HG02884 (cell line): Measurements from ENCODE around the gene TAF11L8.
"Not testable (repeated sequence)": the region's sequence is repeated elsewhere in the genome, so short reads cannot be mapped to it uniquely, and the experiment has no call there.

Source experiments
- ATAC-seq: cut with Tn5 transposase; IDR thresholded peaks from one replicate; pipeline ENCODE4 v1.9.1; 2021; ENCODE audit warnings: mild to moderate bottlenecking, moderate library complexity; ENCODE audit not compliant: unreplicated experiment

The TAF11L8 gene

DNA sequence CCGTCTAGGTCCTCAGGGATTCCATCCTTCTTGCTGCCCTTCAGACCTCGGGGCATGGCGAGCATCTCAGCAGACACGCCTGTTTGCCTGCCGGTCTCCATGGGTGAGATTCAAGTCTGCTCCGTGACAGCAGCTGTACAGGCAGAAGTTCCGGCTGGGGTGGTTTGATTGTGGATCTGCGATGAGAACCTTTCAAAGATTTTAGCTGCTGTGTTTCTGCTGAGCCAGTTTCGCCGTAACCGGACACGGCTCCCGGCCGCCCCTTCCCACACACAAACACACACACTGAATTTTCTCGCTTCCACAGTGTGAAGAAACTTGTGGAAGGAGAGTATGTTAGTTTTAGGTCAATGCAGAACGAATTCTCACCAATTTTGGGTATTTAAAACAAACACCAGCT lies at the start of gene TAF11L8:
Gene TAF11L8, minus strand, starts transcription at position 101 of the 400 bp plus-strand sequence.
- ATAC-seq, result not testable (repeated sequence)

DNA sequence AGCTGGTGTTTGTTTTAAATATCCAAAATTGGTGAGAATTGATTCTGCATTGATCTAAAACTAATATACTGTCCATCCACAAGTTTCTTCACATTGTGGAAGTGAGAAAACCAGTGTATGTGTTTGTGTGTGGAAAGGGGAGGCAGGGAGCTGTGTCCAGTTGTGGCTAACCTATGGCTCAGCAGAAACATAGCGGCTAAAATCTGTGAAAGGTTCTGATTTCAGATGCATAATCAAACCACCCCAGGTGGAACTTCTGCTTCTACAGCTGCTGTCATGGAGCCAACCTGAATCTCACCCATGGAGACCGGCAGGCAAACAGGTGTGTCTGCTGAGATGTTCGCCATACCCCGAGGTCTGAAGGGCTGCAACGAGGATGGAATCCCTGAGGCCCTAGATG lies 43.4 kb upstream of the TAF11L8 start, which contains the start of gene TAF11L14:
Gene TAF11L14, plus strand, starts transcription at position 301 of the 400 bp plus-strand sequence.
- no peak for ATAC-seq

DNA sequence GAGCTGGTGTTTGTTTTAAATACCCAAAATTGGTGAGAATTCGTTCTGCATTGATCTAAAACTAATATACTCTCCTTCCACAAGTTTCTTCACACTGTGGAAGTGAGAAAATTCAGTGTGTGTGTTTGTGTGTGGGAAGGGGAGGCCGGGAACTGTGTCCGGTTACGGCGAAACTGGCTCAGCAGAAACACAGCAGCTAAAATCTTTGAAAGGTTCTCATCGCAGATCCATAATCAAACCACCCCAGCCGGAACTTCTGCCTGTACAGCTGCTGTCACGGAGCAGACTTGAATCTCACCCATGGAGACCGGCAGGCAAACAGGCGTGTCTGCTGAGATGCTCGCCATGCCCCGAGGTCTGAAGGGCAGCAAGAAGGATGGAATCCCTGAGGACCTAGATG lies 41.0 kb upstream of the TAF11L8 start, which contains the start of gene TAF11L13:
Gene TAF11L13, plus strand, starts transcription at position 301 of the 400 bp plus-strand sequence.
- ATAC-seq, result not testable (repeated sequence)

DNA sequence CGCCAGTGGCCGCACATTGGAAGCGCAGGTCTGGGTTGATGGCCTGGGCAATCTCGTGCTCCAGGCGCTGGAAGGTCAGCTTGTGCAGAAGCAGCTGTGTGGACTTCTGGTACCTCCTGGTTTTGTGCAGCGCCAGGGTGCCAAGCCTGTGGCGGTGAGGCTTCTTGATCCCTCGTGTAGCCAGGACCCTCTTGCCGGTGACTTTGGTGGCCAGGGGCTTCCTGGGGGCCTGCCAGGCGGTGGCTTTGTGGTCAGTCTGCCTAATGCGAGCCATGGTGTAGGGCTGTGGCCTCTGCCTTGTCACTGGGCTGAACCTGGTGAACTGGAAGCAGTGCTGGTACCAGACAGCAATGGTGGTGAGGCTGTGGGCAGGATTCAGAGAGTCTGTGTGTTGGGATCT lies 34.9 kb upstream of the TAF11L8 start:
- ATAC-seq, result no peak

DNA sequence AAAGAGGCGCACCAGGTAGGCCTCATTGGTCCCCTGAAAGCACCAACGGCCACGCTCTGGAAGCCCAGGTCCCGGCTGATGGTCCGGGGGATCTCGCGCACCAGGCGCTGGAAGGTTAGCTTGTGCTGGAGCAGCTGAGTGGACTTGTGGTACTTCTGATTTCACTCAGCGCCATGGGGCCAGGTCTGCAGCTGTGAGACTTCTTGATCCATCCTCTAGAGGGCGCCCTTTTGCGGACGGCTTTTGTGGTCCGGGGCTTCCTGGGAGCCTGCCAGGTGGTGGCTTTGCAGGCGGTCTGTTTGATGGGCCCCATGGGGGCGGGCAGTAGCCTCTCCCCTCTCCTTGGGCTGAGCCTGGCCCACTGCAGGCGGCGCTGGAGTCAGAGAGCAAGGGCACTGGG lies 29.9 kb upstream of the TAF11L8 start:
- no peak for ATAC-seq

DNA sequence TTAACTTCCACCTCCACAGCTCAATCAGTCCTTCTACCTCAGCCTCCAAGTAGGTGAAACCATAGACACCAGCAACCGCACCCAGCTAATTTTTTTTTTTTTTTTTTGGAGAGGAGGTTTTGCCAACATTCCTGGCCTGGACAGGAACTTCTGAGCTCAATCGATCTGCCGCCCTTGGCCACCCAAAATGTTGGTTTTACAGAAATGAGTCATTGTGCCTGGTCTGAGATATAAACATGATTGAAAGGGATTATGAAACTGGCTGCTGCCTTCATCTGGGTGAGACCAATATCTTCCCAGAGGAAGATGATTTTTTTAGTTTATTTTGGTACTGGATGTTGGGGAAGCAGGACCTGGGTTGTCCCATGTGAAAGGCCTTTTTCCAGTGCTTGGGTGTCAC lies 28.6 kb upstream of the TAF11L8 start:
- no peak for ATAC-seq

DNA sequence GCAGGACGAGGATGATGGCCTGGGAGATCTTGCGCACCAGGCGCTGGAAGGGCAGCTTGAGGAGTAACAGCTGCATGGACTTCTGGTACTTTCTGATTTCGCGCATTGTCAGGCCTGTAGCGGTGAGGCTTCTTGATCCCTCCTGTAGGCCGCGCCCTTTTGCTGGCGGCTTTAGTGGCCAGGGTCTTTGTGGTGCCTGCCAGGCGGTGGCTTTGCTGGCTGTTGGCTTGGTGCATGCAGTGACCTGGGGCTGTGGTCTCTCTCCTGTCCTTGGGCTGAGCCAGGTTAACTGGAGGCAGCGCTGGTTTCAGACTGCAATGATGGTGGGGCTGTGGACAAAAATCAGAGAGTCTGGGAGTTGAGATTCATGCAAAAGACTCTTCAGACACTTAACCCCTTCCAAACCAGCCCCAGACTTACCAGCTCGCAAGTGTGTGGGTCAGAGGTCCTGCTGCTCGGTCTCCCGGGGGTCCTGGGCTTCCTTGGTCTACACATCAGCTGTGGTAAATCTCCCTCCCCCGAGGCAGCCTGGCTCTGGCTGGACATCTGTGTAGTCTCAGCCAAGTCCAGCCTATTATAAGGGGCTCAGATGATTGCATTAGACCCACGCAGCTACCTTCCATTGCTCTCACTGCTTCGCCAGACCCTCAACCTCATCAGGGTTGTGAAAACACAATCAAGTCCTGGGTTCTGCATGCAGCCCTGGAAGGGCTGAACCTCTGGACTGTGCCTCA lies 24.3 kb upstream of the TAF11L8 start:
- ATAC-seq, result no peak

DNA sequence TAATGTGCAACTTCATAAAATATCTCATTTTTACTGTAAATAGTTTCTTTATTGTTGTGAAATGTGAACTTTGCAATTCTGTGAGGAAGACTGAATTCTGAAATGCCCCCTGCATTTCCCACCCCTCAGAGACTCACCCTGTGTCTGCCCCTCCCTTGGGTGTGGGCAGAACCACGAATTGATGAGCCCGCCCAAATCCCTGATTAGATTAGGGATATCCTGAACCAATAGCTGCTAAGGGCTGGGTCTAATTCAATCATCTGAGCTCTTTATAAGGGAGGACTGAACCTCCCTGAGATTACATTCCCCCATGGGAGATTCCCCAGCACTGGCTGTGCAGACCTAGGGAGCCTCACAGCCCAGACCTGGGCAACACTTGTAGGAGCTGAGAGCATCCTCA lies 19.3 kb upstream of the TAF11L8 start, which contains the start of gene TAF11L12:
Gene TAF11L12, plus strand, starts transcription at position 301 of the 400 bp plus-strand sequence.
- not testable (repeated sequence) for ATAC-seq

DNA sequence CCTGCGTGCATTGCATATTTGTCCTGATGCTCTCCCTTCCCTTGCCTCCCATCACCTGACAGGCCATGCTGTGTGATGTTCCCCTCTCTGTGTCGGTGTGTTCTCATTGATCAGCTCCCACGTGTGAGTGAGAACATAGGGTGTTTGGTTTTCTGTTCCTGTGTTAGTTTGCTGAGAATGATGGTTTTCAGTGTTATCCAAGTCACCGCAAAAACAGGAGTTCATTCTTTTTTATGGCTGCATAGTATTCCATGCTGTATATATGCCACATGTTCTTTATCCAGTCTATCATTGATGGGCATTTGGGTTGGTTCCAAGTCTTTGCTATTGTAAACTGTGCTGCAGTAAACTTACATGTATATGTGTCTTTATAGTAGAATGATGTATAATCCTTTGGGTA lies 16.7 kb upstream of the TAF11L8 start:
- ATAC-seq, result not testable (repeated sequence)

DNA sequence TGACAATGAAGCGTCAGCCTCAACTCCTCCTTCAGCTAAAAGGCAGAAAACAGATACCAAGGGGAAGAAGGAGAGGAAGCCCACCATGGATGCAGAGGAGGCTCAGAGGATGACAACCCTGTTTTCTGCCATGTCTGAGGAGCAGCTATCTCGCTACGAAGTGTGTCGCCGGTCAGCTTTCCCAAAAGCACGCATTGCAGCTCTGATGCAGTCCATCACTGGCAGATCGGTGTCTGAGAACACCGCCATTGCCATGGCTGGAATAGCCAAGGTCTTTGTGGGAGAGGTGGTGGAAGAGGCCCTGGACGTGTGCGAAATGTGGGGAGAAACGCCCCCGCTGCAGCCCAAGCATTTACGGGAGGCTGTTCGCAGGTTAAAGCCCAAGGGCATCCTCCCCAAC lies 14.2 kb upstream of the TAF11L8 start:
- no peak for ATAC-seq

DNA sequence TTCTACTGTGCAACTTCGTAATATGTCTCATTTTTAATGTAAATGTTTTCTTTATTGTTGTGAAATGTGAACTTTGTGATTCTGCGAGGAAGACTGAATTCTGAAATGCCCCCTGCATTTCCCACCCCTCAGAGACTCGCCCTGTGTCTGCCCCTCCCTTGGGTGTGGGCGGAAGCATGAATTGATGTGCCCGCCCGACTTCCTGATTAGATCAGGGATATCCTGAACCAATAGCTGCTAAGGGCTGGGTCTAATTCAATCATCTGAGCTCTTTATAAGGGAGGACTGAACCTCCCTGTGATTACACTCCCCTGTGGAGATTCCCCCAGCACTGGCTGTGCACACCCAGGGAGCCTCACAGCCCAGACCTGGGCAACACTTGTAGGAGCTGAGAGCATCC lies 13.1 kb upstream of the TAF11L8 start, which contains the start of gene TAF11L11:
Gene TAF11L11, plus strand, starts transcription at position 304 of the 400 bp plus-strand sequence.
- ATAC-seq, result not testable (repeated sequence)

DNA sequence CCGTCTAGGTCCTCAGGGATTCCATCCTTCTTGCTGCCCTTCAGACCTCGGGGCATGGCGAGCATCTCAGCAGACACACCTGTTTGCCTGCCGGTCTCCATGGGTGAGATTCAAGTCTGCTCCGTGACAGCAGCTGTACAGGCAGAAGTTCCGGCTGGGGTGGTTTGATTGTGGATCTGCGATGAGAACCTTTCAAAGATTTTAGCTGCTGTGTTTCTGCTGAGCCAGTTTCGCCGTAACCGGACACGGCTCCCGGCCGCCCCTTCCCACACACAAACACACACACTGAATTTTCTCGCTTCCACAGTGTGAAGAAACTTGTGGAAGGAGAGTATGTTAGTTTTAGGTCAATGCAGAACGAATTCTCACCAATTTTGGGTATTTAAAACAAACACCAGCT lies 7.0 kb upstream of the TAF11L8 start, which contains the start of gene TAF11L10:
Gene TAF11L10, minus strand, starts transcription at position 101 of the 400 bp plus-strand sequence.
- ATAC-seq, result not testable (repeated sequence)

DNA sequence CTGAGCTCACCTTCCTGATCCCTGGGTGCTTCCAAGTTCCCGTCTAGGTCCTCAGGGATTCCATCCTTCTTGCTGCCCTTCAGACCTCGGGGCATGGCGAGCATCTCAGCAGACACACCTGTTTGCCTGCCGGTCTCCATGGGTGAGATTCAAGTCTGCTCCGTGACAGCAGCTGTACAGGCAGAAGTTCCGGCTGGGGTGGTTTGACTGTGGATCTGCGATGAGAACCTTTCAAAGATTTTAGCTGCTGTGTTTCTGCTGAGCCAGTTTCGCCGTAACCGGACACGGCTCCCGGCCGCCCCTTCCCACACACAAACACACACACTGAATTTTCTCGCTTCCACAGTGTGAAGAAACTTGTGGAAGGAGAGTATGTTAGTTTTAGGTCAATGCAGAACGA lies 3.5 kb upstream of the TAF11L8 start, which contains the start of gene TAF11L9:
Gene TAF11L9, minus strand, starts transcription at position 140 of the 400 bp plus-strand sequence.
- not testable (repeated sequence) for ATAC-seq

DNA sequence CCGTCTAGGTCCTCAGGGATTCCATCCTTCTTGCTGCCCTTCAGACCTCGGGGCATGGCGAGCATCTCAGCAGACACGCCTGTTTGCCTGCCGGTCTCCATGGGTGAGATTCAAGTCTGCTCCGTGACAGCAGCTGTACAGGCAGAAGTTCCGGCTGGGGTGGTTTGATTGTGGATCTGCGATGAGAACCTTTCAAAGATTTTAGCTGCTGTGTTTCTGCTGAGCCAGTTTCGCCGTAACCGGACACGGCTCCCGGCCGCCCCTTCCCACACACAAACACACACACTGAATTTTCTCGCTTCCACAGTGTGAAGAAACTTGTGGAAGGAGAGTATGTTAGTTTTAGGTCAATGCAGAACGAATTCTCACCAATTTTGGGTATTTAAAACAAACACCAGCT lies 5.1 kb downstream of the TAF11L8 start, which contains the start of gene TAF11L7:
Gene TAF11L7, minus strand, starts transcription at position 101 of the 400 bp plus-strand sequence.
- ATAC-seq, result not testable (repeated sequence)
